ENCODE measurements around the gene MUC3A.
"Not testable (repeated sequence)": the region's sequence is repeated elsewhere in the genome, so short reads cannot be mapped to it uniquely, and the experiment has no call there.

MUC3A gene, protein sequence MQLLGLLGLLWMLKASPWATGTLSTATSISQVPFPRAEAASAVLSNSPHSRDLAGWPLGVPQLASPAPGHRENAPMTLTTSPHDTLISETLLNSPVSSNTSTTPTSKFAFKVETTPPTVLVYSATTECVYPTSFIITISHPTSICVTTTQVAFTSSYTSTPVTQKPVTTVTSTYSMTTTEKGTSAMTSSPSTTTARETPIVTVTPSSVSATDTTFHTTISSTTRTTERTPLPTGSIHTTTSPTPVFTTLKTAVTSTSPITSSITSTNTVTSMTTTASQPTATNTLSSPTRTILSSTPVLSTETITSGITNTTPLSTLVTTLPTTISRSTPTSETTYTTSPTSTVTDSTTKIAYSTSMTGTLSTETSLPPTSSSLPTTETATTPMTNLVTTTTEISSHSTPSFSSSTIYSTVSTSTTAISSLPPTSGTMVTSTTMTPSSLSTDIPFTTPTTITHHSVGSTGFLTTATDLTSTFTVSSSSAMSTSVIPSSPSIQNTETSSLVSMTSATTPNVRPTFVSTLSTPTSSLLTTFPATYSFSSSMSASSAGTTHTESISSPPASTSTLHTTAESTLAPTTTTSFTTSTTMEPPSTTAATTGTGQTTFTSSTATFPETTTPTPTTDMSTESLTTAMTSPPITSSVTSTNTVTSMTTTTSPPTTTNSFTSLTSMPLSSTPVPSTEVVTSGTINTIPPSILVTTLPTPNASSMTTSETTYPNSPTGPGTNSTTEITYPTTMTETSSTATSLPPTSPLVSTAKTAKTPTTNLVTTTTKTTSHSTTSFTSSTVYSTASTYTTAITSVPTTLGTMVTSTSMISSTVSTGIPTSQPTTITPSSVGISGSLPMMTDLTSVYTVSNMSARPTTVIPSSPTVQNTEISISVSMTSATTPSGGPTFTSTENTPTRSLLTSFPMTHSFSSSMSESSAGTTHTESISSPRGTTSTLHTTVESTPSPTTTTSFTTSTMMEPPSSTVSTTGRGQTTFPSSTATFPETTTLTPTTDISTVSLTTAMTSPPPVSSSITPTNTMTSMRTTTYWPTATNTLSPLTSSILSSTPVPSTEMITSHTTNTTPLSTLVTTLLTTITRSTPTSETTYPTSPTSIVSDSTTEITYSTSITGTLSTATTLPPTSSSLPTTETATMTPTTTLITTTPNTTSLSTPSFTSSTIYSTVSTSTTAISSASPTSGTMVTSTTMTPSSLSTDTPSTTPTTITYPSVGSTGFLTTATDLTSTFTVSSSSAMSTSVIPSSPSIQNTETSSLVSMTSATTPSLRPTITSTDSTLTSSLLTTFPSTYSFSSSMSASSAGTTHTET (N-terminal part only)

DNA sequence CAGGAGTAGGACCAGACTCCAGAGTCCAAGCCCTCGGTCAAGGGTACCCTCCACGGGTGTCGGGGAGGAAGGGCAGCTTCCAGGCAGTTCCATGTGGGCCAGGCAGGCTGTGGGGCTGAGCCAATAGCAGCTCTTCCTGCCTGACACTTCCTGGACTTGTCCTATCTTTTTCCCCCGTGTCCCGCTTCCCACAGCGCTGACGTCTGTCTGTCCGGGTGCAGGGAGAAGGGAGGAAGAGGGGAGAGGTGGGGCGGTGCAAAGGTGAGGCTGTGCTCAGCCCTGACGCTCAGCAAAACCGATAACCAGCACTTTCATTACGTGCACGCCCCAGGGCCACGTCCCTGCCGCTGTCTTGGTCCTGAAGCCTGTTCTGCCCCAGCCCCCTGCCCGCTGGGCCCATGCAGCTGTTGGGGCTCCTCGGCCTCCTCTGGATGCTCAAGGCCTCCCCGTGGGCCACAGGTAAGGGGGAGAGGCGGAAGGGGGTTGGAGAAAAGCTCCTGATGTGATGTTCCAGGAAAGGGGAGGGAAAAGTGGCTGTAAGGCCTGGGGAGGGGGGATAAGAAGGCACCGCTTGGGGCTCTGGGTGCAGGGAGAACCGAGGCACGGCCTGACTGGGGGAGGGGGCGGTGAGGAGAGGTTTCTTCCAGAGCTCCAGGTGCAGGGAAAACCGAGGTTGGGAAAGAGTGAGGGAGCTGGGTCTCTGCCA lies at the start of gene MUC3A:
TSS of gene MUC3A (plus strand) at position 308 of the 706 bp plus-strand sequence. CDS start at position 399, 91 bp downstream.
- H3K9me3 ChIP-seq (ENCODE audit: severe bottlenecking): no peaks in the 10 kb centered on the region
- no peaks in the 10 kb centered on the region for H3K36me3 ChIP-seq
- no peak within 1 kb of the TSS for H3K27ac ChIP-seq
- TF ChIP-seq, protein P1, sequence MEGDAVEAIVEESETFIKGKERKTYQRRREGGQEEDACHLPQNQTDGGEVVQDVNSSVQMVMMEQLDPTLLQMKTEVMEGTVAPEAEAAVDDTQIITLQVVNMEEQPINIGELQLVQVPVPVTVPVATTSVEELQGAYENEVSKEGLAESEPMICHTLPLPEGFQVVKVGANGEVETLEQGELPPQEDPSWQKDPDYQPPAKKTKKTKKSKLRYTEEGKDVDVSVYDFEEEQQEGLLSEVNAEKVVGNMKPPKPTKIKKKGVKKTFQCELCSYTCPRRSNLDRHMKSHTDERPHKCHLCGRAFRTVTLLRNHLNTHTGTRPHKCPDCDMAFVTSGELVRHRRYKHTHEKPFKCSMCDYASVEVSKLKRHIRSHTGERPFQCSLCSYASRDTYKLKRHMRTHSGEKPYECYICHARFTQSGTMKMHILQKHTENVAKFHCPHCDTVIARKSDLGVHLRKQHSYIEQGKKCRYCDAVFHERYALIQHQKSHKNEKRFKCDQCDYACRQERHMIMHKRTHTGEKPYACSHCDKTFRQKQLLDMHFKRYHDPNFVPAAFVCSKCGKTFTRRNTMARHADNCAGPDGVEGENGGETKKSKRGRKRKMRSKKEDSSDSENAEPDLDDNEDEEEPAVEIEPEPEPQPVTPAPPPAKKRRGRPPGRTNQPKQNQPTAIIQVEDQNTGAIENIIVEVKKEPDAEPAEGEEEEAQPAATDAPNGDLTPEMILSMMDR (IDR thresholded peaks at IDR 0.05; ENCODE audit: low read depth, low read length): no peak
- H3K27me3 ChIP-seq (ENCODE audit: insufficient read depth, low read depth, severe bottlenecking): peaks cover 72% of the 10 kb centered on the region
- H3K4me3 ChIP-seq (ENCODE audit: low read depth, low read length): no peak within 1 kb of the TSS
- no peak for DNase-seq

DNA sequence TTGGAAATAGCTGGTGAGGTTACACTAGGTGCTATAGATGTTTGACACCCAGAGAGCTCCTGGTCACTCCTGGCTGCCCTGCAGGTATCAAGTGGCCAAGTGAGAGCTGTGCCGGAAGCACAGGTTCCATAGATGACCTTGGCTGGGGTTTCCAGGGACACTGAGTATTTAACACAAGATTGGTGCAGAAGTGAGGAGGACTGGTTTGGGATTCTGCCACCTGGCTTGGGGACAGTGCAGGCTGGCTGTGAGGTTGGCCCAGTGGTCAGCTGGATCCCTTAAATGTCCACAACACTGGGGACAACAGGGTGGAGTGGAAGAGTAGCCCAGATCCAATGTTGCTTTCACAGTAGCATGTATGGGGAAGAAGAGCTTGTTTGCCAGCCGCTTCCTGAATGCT lies 48.4 kb upstream of the MUC3A start:
- Histone ChIP-seq H3K27me3 (ENCODE audit: insufficient read depth, low read depth, severe bottlenecking) (peaks cover 68% of the 10 kb centered on the region), H3K9me3 (ENCODE audit: severe bottlenecking) (no peaks in the 10 kb centered on the region), H3K4me3 (ENCODE audit: low read depth, low read length) (no peak overlapping the region), H3K27ac (no peak overlapping the region), H3K36me3 (no peaks in the 10 kb centered on the region)
- DNase-seq: no peak
- TF ChIP-seq, protein P1 (IDR thresholded peaks at IDR 0.05; ENCODE audit: low read depth, low read length): no peak

DNA sequence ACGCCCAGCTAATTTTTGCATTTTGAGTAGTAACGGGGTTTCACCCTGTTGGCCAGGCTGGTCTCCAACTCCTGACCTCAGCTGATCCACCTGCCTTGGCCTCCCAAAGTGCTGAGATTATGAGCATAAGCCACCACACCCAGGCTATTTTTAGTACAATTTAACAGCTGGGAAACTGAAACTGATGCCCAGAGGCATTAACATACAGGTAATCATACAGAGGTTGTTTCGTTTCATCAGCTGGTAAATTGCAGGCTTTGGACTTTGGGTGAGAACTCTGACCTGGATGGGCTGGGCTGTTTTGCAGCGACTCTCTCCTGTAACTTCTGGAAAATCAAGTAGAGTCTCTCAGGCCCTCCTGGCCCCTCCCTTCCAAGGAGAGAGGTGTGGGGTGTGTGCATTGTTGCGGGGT lies 47.4 kb upstream of the MUC3A start:
- Histone ChIP-seq H3K9me3 (ENCODE audit: severe bottlenecking) (no peaks in the 10 kb centered on the region), H3K4me3 (ENCODE audit: low read depth, low read length) (no peak overlapping the region), H3K36me3 (no peaks in the 10 kb centered on the region), H3K27ac (no peak overlapping the region), H3K27me3 (ENCODE audit: insufficient read depth, low read depth, severe bottlenecking) (peaks cover 67% of the 10 kb centered on the region)
- no peak for DNase-seq
- TF ChIP-seq, protein P1 (IDR thresholded peaks at IDR 0.05; ENCODE audit: low read depth, low read length): no peak

DNA sequence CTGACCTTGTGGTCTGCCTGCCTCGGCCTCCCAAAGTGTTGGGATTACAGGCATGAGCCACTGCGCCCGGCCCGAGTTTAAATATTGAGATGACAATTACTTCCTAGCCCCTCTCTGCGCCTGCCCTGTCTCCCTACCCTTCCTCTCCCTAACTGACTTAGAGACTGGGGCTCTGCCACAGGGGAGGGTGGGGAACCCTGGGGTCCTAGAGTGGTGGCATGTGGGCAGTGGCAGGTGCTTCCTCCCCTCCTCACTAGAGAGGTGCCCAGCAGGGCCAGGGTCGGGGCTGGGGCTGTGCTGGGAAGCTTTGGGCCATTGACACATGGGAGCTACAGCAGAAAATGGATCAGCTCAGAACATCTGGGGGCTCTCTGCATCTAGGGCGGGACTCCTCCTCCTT lies 46.7 kb upstream of the MUC3A start:
- Histone ChIP-seq H3K4me3 (ENCODE audit: low read depth, low read length) (no peak overlapping the region), H3K27me3 (ENCODE audit: insufficient read depth, low read depth, severe bottlenecking) (peaks cover 62% of the 10 kb centered on the region), H3K9me3 (ENCODE audit: severe bottlenecking) (no peaks in the 10 kb centered on the region), H3K27ac (no peak overlapping the region), H3K36me3 (no peaks in the 10 kb centered on the region)
- DNase-seq: no peak
- TF ChIP-seq, protein P1 (IDR thresholded peaks at IDR 0.05; ENCODE audit: low read depth, low read length): no peak

DNA sequence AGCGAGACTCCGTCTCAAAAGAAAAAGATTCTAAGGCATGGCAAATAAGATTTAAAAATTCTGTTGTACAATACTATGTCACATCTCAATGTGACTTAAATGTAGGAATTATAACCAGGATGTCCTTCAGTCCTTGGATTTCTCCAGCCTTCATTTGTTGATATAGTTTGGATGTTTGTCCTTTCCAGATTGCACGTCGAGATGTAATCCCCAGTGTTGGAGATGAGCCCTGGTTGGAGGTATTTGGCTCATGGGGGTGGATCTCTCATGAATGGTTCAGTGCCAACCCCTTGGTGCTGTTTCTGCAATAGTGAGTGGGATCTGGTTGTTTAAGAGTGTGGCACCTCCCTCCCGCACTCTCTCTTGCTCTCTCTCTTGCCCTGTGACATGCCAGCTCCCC lies 40.8 kb upstream of the MUC3A start:
- H3K27ac ChIP-seq: no peak overlapping the region
- no peak for DNase-seq
- no peaks in the 10 kb centered on the region for H3K36me3 ChIP-seq
- no peak overlapping the region for H3K4me3 ChIP-seq (ENCODE audit: low read depth, low read length)
- H3K27me3 ChIP-seq (ENCODE audit: insufficient read depth, low read depth, severe bottlenecking): peaks cover 47% of the 10 kb centered on the region
- TF ChIP-seq, protein P1 (IDR thresholded peaks at IDR 0.05; ENCODE audit: low read depth, low read length): no peak
- H3K9me3 ChIP-seq (ENCODE audit: severe bottlenecking): peaks cover 9% of the 10 kb centered on the region

DNA sequence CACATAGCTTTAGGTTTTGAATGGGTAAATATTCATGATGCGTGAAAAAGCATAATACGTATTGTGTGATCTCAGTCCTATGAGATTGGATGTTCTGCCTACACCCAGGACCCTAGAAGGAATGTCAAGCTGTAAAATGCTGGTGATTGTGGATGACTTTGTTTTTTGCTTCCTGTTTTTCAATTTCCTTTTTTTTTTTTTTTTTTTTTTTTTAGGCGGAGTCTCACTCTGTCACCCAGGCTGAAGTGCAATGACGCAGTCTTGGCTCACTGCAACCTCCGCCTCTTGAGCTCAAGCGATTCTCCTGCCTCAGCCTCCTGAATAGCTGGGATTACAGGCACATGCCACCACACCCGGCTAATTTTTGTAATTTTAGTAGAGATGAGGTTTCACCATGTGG lies 38.9 kb upstream of the MUC3A start:
- not testable (repeated sequence) for H3K9me3 ChIP-seq (ENCODE audit: severe bottlenecking); H3K27ac ChIP-seq; H3K4me3 ChIP-seq (ENCODE audit: low read depth, low read length); H3K36me3 ChIP-seq; DNase-seq
- peaks cover 48% of the 10 kb centered on the region for H3K27me3 ChIP-seq (ENCODE audit: insufficient read depth, low read depth, severe bottlenecking)

All from WERI-Rb-1 (cell line).